Measurements from ENCODE around the gene PDLIM5. TPM values are rescaled to one million over a fixed set of nuclear protein-coding genes. Genes with fewer than 3 reads are reported as not detected.

The PDLIM5 gene
- total and polyA plus RNA-seq, 2 of the 8 experiments (the other 6 are each of a cell fraction or from before 2014, with no cell fraction given), result 37.3 to 62.1 TPM

DNA sequence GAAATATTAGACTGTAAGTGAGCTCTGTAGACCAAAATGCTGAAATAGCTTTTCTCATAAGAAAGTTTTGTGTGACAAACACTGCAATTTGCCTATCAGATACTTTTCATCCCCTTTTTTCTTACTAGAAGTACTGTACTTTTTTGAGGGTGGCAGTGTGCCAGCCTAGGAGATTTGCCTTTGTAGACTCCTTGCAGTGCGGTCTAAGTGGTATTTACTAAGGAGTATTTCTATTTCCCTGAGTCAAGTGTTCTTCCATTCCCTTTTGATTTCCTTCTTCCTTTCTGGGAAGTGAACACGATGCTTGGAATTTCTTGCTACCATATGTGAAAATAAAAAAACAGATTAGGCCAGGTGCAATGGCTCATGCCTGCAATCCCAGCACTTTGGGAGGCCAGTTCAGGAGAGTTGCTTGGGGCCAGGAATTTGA is 34.6 kb downstream of the PDLIM5 start:
- no peak overlapping the region for H4K91ac ChIP-seq (replicated peaks; ENCODE audit: insufficient read length, low read length)
- H3K23me2 ChIP-seq (ENCODE audit: low read depth, low read length), result no peaks in the 10 kb centered on the region
- H4K8ac ChIP-seq (ENCODE audit: extremely low read depth, insufficient read depth, low read length), result no peak overlapping the region
- no peak overlapping the region for H3K4me2 ChIP-seq (ENCODE audit: insufficient read depth in 1 of 2, low read depth in 2 of 2, low read length in 2 of 2)
- H2BK120ac ChIP-seq (replicated peaks; ENCODE audit: low read depth, low read length), result no peak overlapping the region
- no peak overlapping the region for H3K27ac ChIP-seq (ENCODE audit: low read depth, low read length)
- FAIRE-seq (no peak), DNase-seq (ENCODE audit: low read depth in 1 of 2, low spot score in 2 of 2) (no peak)
- H3K9me3 ChIP-seq (ENCODE audit: insufficient read depth in 2 of 2, low read depth in 1 of 2, low read length in 1 of 2), result no peaks in the 10 kb centered on the region
- no peak overlapping the region for H3K4me3 ChIP-seq (ENCODE audit: extremely low read depth in 1 of 4, insufficient read depth in 2 of 4, low read depth in 3 of 4, low read length in 4 of 4)
- no peak overlapping the region for H2BK12ac ChIP-seq (ENCODE audit: low read depth, low read length)
- no peaks in the 10 kb centered on the region for H3K27me3 ChIP-seq (replicated peaks in 1 of 4; ENCODE audit: control insufficient read depth in 3 of 4, extremely low read depth in 1 of 4, insufficient read depth in 3 of 4, low read length in 3 of 4)
- peaks cover 0 to 5% of the 10 kb centered on the region in 2 experiments; a peak in 2 of 4 replicates for H3K79me2 ChIP-seq (ENCODE audit: control insufficient read depth in 1 of 2, insufficient read depth in 2 of 2, low read length in 2 of 2)
- no peak overlapping the region for H3K14ac ChIP-seq (ENCODE audit: insufficient read length)
- H3K23ac ChIP-seq (ENCODE audit: insufficient read length), result no peak overlapping the region
- no peak overlapping the region for H4K5ac ChIP-seq (ENCODE audit: insufficient read length, low read depth, low read length)
- CTCF ChIA-PET (ENCODE audit: partially characterized antibody), result no interaction called here
- no peak overlapping the region for H2AFZ ChIP-seq (ENCODE audit: low read length)
- H3K4me1 ChIP-seq (replicated peaks in 1 of 4; ENCODE audit: control insufficient read depth in 3 of 4, insufficient read depth in 4 of 4, low read length in 3 of 4), result no peaks in the 10 kb centered on the region
- no peak overlapping the region for H2BK20ac ChIP-seq (ENCODE audit: low read length)
- no peaks in the 10 kb centered on the region for H4K20me1 ChIP-seq (replicated peaks in 1 of 2; ENCODE audit: control insufficient read depth in 1 of 2, insufficient read depth in 2 of 2, low read length in 2 of 2)
- no peak overlapping the region for H3K4ac ChIP-seq (replicated peaks; ENCODE audit: insufficient read length, low read depth, low read length)
- H3K18ac ChIP-seq (ENCODE audit: extremely low read depth, low read length), result no peak overlapping the region
- H2BK15ac ChIP-seq (ENCODE audit: low read length), result no peak overlapping the region
- H3K79me1 ChIP-seq (ENCODE audit: low read depth, low read length), result no peaks in the 10 kb centered on the region
- H3K56ac ChIP-seq (replicated peaks; ENCODE audit: insufficient read length, low read depth, low read length), result no peak overlapping the region
- no peak overlapping the region for H3K9ac ChIP-seq (replicated peaks in 1 of 4; ENCODE audit: extremely low read depth in 1 of 4, low read depth in 3 of 4, low read length in 3 of 4)
- TF ChIP-seq CHD2 (IDR thresholded peaks at IDR 0.05; ENCODE audit: low read length), result no peak
- TF ChIP-seq HDAC2 (IDR thresholded peaks at IDR 0.05; ENCODE audit: borderline replicate concordance in 1 of 2, low read depth in 2 of 2, low read length in 2 of 2), result no peak
- TF ChIP-seq ZNF274 (IDR thresholded peaks at IDR 0.05; ENCODE audit: borderline replicate concordance, extremely low read depth, low read length), result no peak
- TF ChIP-seq TCF12 (IDR thresholded peaks at IDR 0.05; ENCODE audit: low read depth, low read length), result no peak
- TF ChIP-seq CHD1 (IDR thresholded peaks at IDR 0.05; ENCODE audit: low read depth, low read length), result no peak
- TF ChIP-seq, protein P1, sequence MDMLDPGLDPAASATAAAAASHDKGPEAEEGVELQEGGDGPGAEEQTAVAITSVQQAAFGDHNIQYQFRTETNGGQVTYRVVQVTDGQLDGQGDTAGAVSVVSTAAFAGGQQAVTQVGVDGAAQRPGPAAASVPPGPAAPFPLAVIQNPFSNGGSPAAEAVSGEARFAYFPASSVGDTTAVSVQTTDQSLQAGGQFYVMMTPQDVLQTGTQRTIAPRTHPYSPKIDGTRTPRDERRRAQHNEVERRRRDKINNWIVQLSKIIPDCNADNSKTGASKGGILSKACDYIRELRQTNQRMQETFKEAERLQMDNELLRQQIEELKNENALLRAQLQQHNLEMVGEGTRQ (IDR thresholded peaks at IDR 0.05; ENCODE audit: low read length), result no peak
- TF ChIP-seq CTBP2 (IDR thresholded peaks at IDR 0.05; ENCODE audit: borderline replicate concordance, insufficient read depth, insufficient read length, low read length), result no peak
- TF ChIP-seq BRCA1 (IDR thresholded peaks at IDR 0.05; ENCODE audit: low read depth, low read length), result no peak
- TF ChIP-seq RXRA (IDR thresholded peaks at IDR 0.05; ENCODE audit: insufficient read depth, low read depth, low read length), result no peak
- TF ChIP-seq CREB1 (IDR thresholded peaks at IDR 0.05), result no peak
- TF ChIP-seq PHF8 (conservative IDR thresholded peaks at IDR 0.05; ENCODE audit: low read depth, low read length), result no peak
- WGBS, 2 experiments (ENCODE audit: extremely low coverage in 1 of 2, insufficient coverage in 1 of 2, insufficient read length in 1 of 2, insufficient replicate concordance in 2 of 2, low coverage in 1 of 2, low lambda C conversion rate in 2 of 2, missing lambda C conversion rate in 1 of 2), result 71% methylated on average over 2 of the region's 2 CpGs; no CpG with 5 or more reads in 1 of the 2 experiments
- H2BK5ac ChIP-seq (ENCODE audit: low read depth, low read length), result no peak overlapping the region
- H3K36me3 ChIP-seq (ENCODE audit: control insufficient read depth in 2 of 4, insufficient read depth in 4 of 4, low read length in 3 of 4), result no peaks in the 10 kb centered on the region
- no peak overlapping the region for H2AK5ac ChIP-seq (ENCODE audit: low read depth, low read length)
- POLR2A ChIA-PET (ENCODE audit: partially characterized antibody), result no interaction called here

Data from H1 (cell line).